ENCODE data around the gene WNT1. TPM values are rescaled to one million over a fixed set of nuclear protein-coding genes. Genes with fewer than 3 reads are reported as not detected.

The WNT1 gene
- total and polyA plus RNA-seq, 9 of the 15 experiments (the other 6 are each of a cell fraction or from before 2014, with no cell fraction given), result not detected

- TF ChIP-seq RCOR1 (IDR thresholded peaks at IDR 0.05; ENCODE audit: borderline replicate concordance in 1 of 2, low read depth in 2 of 2, low read length in 2 of 2), result peak in 1 of 2 experiments; percentile 8; a peak in 1 of 4 replicates
- no peak for TF ChIP-seq MAFF (IDR thresholded peaks at IDR 0.05; ENCODE audit: low read length)
- TF ChIP-seq, protein P1, sequence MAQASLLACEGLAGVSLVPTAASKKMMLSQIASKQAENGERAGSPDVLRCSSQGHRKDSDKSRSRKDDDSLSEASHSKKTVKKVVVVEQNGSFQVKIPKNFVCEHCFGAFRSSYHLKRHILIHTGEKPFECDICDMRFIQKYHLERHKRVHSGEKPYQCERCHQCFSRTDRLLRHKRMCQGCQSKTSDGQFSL (CRISPR knock-in tag; IDR thresholded peaks at IDR 0.05), result 0 out of 2 replicates have a peak, but pooled peaks have one; percentile 34
- TF ChIP-seq, protein P1 (tag; IDR thresholded peaks at IDR 0.05), result no peak
- 0 out of 2 replicates have a peak, but pooled peaks have one; percentile 6 for TF ChIP-seq CEBPG (CRISPR knock-in tag; IDR thresholded peaks at IDR 0.05)
- TF ChIP-seq CEBPG (tag; conservative IDR thresholded peaks at IDR 0.05 in 1 of 2, IDR thresholded peaks at IDR 0.05 in 1 of 2), result no peak
- TF ChIP-seq SIRT6 (IDR thresholded peaks at IDR 0.05; ENCODE audit: low read depth, low read length), result no peak
- TF ChIP-seq DEAF1 (CRISPR knock-in tag; IDR thresholded peaks at IDR 0.05), result no peak
- TF ChIP-seq TAF1 (IDR thresholded peaks at IDR 0.05; ENCODE audit: control insufficient read depth, extremely low read depth, insufficient read depth, low read length, severe bottlenecking), result no peak
- TF ChIP-seq NFIC (IDR thresholded peaks at IDR 0.05), result peak; percentile 60
- peak; percentile 43 for TF ChIP-seq MAX (CRISPR knock-in tag; IDR thresholded peaks at IDR 0.05)
- peak in 2 of 3 experiments; percentile 3 to 44; a peak in 2 of 6 replicates for TF ChIP-seq CTCF (IDR thresholded peaks at IDR 0.05 in 2 of 3, conservative IDR thresholded peaks at IDR 0.05 in 1 of 3; ENCODE audit: insufficient read depth in 2 of 3, low read depth in 1 of 3, low read length in 3 of 3)
- TF ChIP-seq FOXP4 (CRISPR knock-in tag; IDR thresholded peaks at IDR 0.05; ENCODE audit: borderline replicate concordance), result no peak
- TF ChIP-seq POLR2AphosphoS5 (IDR thresholded peaks at IDR 0.05; ENCODE audit: control insufficient read depth, insufficient read depth, low read depth, low read length), result no peak
- TF ChIP-seq CREB1 (IDR thresholded peaks at IDR 0.05), result no peak
- peak; percentile 35; the same call in 1 of the 2 replicates for TF ChIP-seq CREB1 (CRISPR knock-in tag; IDR thresholded peaks at IDR 0.05)
These were observed 3.0 kb downstream of the WNT1 start (continued) for GRCh38 chr12:48980953-48981756.

Measured in K562 (cell line).